ENCODE measurements around the gene MRC2.

The MRC2 gene

GRCh38 chr17:62705156-62705777, 77.8 kb downstream of the MRC2 start:
- DNase-seq, result no peak

GRCh38 chr17:62705778-62706597, 78.5 kb downstream of the MRC2 start:
- no peak for DNase-seq

GRCh38 chr17:62706598-62707424, 79.3 kb downstream of the MRC2 start:
- DNase-seq, result no peak

GRCh38 chr17:62707425-62707739, 79.9 kb downstream of the MRC2 start:
- no peak for DNase-seq

GRCh38 chr17:62708587-62708986, 81.1 kb downstream of the MRC2 start:
- no peak for DNase-seq

- DNase-seq, result no peak
Observed at GRCh38 chr17:62712171-62712581, 84.7 kb downstream of the MRC2 start.

- DNase-seq, result no peak
Observed at GRCh38 chr17:62713086-62713881, 85.8 kb downstream of the MRC2 start.

- no peak for DNase-seq
Observed at GRCh38 chr17:62714016-62714777, 86.7 kb downstream of the MRC2 start.

- DNase-seq, result no peak
Observed at GRCh38 chr17:62715882-62716390, 88.5 kb downstream of the MRC2 start.

- DNase-seq, result no peak
Observed at GRCh38 chr17:62716834-62717588, 89.5 kb downstream of the MRC2 start.

- DNase-seq, result no peak
Observed at GRCh38 chr17:62717589-62717855, 90.1 kb downstream of the MRC2 start.

- DNase-seq, result no peak
Observed at GRCh38 chr17:62717889-62718288, 90.4 kb downstream of the MRC2 start.

GRCh38 chr17:62718429-62718828, 91.0 kb downstream of the MRC2 start:
- no peak for DNase-seq

GRCh38 chr17:62719586-62719985, 92.1 kb downstream of the MRC2 start:
- no peak for DNase-seq

GRCh38 chr17:62720126-62720850, 92.8 kb downstream of the MRC2 start:
- no peak for DNase-seq

GRCh38 chr17:62722625-62723024, 95.2 kb downstream of the MRC2 start:
- no peak for DNase-seq

GRCh38 chr17:62723842-62724241, 96.4 kb downstream of the MRC2 start:
- peak in 1 of 2 experiments; percentile 3 for DNase-seq

- DNase-seq, result no peak
Observed at GRCh38 chr17:62724398-62725146, 97.1 kb downstream of the MRC2 start.

- DNase-seq, result no peak
Observed at GRCh38 chr17:62725791-62726249, 98.3 kb downstream of the MRC2 start.
